Measurements from ENCODE around the gene SDHD. TPM values are rescaled to one million over a fixed set of nuclear protein-coding genes. Genes with fewer than 3 reads are reported as not detected.

The SDHD gene
- total RNA-seq, 1 donor from 2014 or later, result 69.7 TPM

DNA sequence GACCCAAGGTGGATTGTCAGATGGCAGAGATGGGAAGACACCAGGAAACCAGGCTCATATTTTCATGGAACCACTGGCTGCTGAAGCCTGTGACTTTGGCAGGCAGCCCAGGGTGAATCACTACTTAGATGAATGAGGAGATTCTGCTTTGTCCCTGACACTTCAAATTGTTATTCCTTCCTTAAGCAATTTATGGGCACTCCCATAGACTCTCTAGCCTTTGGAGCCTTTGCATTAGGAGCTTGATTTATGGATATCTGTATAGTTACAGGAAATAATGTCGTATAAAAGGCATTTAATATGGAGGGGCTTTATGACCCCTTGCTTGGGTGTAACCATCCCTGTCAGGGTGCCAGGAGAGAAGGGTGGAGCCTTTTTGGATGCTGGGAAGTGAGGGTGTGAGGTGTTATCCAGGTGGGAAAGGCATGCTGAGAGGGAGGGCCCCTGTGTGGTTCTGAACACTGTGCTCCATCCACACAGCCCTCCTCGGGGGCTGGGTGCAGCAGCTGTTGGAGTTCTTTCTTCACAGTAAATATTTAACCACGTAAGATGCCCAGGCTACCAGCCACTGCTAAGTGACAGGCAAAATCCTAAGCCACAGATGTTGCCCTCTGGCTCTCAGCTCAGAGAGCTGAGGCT is 41.9 kb downstream of the SDHD start:
- no peaks in the 10 kb centered on the region for H3K36me3 ChIP-seq (ENCODE audit: control insufficient read depth, insufficient read depth, low read length)
- no peaks in the 10 kb centered on the region for H3K27me3 ChIP-seq (ENCODE audit: control insufficient read depth, insufficient read depth, low read length)
- TF ChIP-seq, protein P1, sequence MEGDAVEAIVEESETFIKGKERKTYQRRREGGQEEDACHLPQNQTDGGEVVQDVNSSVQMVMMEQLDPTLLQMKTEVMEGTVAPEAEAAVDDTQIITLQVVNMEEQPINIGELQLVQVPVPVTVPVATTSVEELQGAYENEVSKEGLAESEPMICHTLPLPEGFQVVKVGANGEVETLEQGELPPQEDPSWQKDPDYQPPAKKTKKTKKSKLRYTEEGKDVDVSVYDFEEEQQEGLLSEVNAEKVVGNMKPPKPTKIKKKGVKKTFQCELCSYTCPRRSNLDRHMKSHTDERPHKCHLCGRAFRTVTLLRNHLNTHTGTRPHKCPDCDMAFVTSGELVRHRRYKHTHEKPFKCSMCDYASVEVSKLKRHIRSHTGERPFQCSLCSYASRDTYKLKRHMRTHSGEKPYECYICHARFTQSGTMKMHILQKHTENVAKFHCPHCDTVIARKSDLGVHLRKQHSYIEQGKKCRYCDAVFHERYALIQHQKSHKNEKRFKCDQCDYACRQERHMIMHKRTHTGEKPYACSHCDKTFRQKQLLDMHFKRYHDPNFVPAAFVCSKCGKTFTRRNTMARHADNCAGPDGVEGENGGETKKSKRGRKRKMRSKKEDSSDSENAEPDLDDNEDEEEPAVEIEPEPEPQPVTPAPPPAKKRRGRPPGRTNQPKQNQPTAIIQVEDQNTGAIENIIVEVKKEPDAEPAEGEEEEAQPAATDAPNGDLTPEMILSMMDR (IDR thresholded peaks at IDR 0.05; ENCODE audit: insufficient read depth, low read length, poor library complexity, severe bottlenecking), result no peak
- DNase-seq (ENCODE audit: low read depth), result peak; percentile 69
- no peak overlapping the region for H3K4me3 ChIP-seq (ENCODE audit: low read depth, low read length)

DNA sequence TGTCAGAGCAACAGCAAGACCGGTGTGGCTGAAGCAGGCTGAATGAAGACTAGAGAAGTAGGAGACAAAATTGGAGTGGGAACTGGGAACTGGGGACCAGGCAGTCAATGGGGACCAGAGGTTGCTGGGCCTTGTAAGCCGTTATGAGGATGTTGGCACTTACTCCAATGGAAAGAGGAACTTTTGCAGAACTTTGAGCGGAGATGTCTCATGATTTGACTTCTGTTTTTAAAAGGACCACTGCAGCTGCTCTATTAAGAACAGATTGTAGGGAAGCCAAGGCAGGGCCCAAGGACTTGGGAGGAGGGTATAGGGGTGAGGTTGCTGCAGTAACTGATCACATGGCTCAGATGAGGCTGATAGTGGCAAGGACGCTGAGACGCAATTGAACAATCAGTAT is 43.0 kb downstream of the SDHD start:
- no peak for DNase-seq (ENCODE audit: low read depth)
- H3K36me3 ChIP-seq (ENCODE audit: control insufficient read depth, insufficient read depth, low read length), result no peaks in the 10 kb centered on the region
- no peaks in the 10 kb centered on the region for H3K27me3 ChIP-seq (ENCODE audit: control insufficient read depth, insufficient read depth, low read length)
- TF ChIP-seq, protein P1 (IDR thresholded peaks at IDR 0.05; ENCODE audit: insufficient read depth, low read length, poor library complexity, severe bottlenecking), result no peak
- no peak overlapping the region for H3K4me3 ChIP-seq (ENCODE audit: low read depth, low read length)

DNA sequence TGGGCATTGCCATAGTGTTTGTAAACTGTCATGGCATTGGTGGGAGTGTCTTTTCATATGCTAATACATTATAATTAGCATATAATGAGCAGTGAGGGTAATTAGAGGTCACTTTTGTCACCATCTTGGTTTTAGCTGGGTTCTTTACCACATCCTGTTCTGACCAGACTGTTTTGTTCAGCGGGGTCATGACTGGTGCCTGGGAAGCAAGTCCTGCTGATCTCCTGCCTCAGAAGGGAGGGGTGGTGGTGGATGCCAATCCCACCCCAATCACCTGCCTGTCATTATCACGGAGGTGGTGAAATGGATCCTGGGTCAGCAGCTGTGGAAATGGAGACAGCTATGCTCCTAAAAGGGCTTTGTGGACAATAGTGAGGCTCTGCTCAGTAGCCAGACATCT is 46.1 kb downstream of the SDHD start:
- Histone ChIP-seq H3K4me3 (ENCODE audit: low read depth, low read length) (no peak overlapping the region), H3K27me3 (ENCODE audit: control insufficient read depth, insufficient read depth, low read length) (no peaks in the 10 kb centered on the region), H3K36me3 (ENCODE audit: control insufficient read depth, insufficient read depth, low read length) (no peaks in the 10 kb centered on the region)
- TF ChIP-seq, protein P1 (IDR thresholded peaks at IDR 0.05; ENCODE audit: insufficient read depth, low read length, poor library complexity, severe bottlenecking), result no peak
- DNase-seq (ENCODE audit: low read depth), result no peak

DNA sequence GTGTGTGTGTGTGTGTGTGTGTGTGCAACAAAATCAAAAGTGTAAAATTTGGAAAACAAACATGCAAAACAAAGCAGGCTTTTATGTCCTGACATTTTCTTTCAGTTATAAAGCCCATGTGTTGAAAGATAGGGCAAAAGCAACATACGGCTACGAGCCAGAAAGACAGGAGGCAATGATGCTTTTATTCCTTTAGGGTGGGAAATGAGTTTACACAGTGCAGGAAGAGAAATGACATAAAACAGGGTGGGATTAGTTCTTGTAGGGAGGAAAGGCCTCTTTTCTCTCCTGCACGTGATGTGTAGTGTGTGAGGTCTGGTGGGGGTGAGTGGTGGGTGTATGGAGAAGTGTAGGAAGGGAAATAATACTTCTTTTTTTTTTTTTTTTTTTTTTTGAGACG is 47.8 kb downstream of the SDHD start:
- Histone ChIP-seq H3K27me3 (ENCODE audit: control insufficient read depth, insufficient read depth, low read length) (no peaks in the 10 kb centered on the region), H3K4me3 (ENCODE audit: low read depth, low read length) (no peak overlapping the region), H3K36me3 (ENCODE audit: control insufficient read depth, insufficient read depth, low read length) (no peaks in the 10 kb centered on the region)
- DNase-seq (ENCODE audit: low read depth), result no peak
- TF ChIP-seq, protein P1 (IDR thresholded peaks at IDR 0.05; ENCODE audit: insufficient read depth, low read length, poor library complexity, severe bottlenecking), result no peak

DNA sequence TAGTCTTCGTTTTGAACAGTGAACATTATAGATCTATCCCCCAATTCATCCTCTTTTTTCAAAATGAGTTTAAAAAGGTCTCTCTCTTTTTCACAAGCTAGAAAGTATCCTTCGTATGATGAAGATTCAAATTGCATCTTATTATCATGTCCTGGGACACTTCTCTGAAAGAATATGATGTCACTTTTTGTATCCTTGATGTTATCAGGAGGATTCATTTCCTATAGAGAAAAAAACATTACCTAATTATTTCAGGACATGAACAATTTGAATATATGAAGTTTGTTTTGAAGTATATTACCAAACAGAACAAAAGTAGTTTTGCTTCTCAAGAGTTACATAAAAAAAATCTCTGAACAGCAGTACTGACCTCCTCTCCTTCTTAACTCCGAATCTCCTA is 56.9 kb downstream of the SDHD start:
- DNase-seq (ENCODE audit: low read depth), result no peak
- TF ChIP-seq, protein P1 (IDR thresholded peaks at IDR 0.05; ENCODE audit: insufficient read depth, low read length, poor library complexity, severe bottlenecking), result no peak
- Histone ChIP-seq H3K4me3 (ENCODE audit: low read depth, low read length) (no peak overlapping the region), H3K27me3 (ENCODE audit: control insufficient read depth, insufficient read depth, low read length) (no peaks in the 10 kb centered on the region), H3K36me3 (ENCODE audit: control insufficient read depth, insufficient read depth, low read length) (no peaks in the 10 kb centered on the region)

Other genes with a start within 250 kb of the SDHD start
- 33.8 and 43.7 TPM in 2 replicates for gene ALG9, start 215.3 kb upstream of the SDHD start, total RNA-seq
- 2.7 and 3.7 TPM in 2 replicates for gene FDXACB1, start 207.7 kb upstream of the SDHD start, total RNA-seq
- gene CFAP68, start 207.3 kb upstream of the SDHD start, total RNA-seq, result 16.8 and 24.8 TPM in 2 replicates
- 23.9 and 43.5 TPM in 2 replicates for gene CRYAB, start 175.1 kb upstream of the SDHD start, total RNA-seq
- gene HSPB2, start 174.1 kb upstream of the SDHD start, total RNA-seq, result 0.21 and 0.62 TPM in 2 replicates
- gene C11orf52, start 168.0 kb upstream of the SDHD start, total RNA-seq, result 3.1 and 5.0 TPM in 2 replicates
- gene DIXDC1, start 149.5 kb upstream of the SDHD start, total RNA-seq, result 13.2 and 14.4 TPM in 2 replicates
- 33.4 and 42.1 TPM in 2 replicates for gene DLAT, start 61.5 kb upstream of the SDHD start, total RNA-seq
- 0.92 and 1.4 TPM in 2 replicates for gene PIH1D2, start 12.9 kb upstream of the SDHD start, total RNA-seq
- 17.0 and 21.7 TPM in 2 replicates for gene NKAPD1, start 12.6 kb upstream of the SDHD start, total RNA-seq
- 24.8 and 42.3 TPM in 2 replicates for gene TIMM8B, start 117 bp upstream of the SDHD start, total RNA-seq
- 8.4 and 15.5 TPM in 2 replicates for gene IL18, start 77.2 kb downstream of the SDHD start, total RNA-seq
- gene TEX12, start 80.5 kb downstream of the SDHD start, total RNA-seq, result not detected in 2 replicates
- 0.48 TPM in 1 of 2 replicates, not detected in the other for gene BCO2, start 88.6 kb downstream of the SDHD start, total RNA-seq
- gene PTS, start 139.6 kb downstream of the SDHD start, total RNA-seq, result 24.1 and 34.2 TPM in 2 replicates
- not detected in 2 replicates for gene PLET1, start 174.0 kb downstream of the SDHD start, total RNA-seq

All from kidney epithelial cell (primary cell).